ENCODE measurements around the gene PDE4D.

DNA sequence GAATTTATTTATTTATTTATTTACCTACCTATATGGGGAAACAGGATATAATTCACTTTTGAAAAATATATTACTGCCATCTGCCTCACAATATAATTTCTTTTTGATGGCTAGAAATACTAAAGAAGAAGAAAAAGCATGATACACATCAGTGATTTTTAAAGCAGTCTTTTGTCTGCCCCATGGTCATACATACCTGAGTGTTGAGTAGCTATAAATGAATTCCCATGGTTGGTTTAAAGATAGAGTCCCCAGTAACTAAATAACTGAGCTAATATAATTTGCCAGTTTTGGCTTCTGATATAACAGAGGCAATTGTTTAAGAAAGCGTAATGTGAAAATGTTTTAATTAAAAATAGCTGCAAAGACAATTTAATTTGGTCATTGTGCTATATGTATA is 447.8 kb downstream of the PDE4D start:
- TF ChIP-seq POLR2A (IDR thresholded peaks at IDR 0.05) (no peak), CTCF (IDR thresholded peaks at IDR 0.05) (no peak)
